Measurements from ENCODE around the gene CCDC40. TPM values are rescaled to one million over a fixed set of nuclear protein-coding genes. Genes with fewer than 3 reads are reported as not detected.

The CCDC40 gene
- total and polyA plus RNA-seq, 2 of the 13 experiments (the other 11 are each of a cell fraction or from before 2014, with no cell fraction given), result 4.1 to 5.5 TPM

DNA sequence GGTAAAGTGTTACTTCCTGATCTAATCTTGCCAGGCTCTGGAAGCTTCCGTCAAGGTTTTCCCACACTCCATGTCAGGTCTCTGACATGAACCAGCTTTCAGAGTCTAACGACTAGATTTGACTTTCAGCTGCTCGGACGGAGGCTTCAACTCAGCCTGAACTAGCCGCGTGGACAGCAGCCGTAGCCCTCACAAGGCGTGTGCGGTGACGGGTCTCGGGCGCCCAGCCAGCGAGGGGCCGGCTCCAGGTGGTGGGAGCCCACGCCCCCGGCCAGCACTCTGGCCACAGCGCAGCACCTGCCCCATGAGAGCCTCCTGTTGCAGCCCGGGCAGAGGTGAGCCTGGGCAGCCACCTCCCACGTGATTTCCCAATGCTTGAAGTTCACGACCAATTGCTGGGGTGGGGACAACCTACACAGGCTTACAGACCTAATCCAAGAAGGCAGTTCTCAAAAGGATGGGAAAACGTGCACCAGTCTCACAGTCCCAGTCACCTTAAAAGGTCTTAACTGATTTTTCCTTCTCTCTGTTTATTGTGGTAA, 46.3 kb upstream of the CCDC40 start (continued):
- no peak for TF ChIP-seq NR3C1 (CRISPR knock-in tag; IDR thresholded peaks at IDR 0.05)
- 0 out of 2 replicates have a peak, but pooled peaks have one; percentile 35 for TF ChIP-seq ZNF879 (CRISPR knock-in tag; IDR thresholded peaks at IDR 0.05)
- 0 out of 2 replicates have a peak, but pooled peaks have one; percentile 25 for TF ChIP-seq ZC3H13 (CRISPR knock-in tag; IDR thresholded peaks at IDR 0.05)
- peak; percentile 89; the same call in 1 of the 2 replicates for TF ChIP-seq CCDC6 (CRISPR knock-in tag; IDR thresholded peaks at IDR 0.05)
- TF ChIP-seq, protein P1, sequence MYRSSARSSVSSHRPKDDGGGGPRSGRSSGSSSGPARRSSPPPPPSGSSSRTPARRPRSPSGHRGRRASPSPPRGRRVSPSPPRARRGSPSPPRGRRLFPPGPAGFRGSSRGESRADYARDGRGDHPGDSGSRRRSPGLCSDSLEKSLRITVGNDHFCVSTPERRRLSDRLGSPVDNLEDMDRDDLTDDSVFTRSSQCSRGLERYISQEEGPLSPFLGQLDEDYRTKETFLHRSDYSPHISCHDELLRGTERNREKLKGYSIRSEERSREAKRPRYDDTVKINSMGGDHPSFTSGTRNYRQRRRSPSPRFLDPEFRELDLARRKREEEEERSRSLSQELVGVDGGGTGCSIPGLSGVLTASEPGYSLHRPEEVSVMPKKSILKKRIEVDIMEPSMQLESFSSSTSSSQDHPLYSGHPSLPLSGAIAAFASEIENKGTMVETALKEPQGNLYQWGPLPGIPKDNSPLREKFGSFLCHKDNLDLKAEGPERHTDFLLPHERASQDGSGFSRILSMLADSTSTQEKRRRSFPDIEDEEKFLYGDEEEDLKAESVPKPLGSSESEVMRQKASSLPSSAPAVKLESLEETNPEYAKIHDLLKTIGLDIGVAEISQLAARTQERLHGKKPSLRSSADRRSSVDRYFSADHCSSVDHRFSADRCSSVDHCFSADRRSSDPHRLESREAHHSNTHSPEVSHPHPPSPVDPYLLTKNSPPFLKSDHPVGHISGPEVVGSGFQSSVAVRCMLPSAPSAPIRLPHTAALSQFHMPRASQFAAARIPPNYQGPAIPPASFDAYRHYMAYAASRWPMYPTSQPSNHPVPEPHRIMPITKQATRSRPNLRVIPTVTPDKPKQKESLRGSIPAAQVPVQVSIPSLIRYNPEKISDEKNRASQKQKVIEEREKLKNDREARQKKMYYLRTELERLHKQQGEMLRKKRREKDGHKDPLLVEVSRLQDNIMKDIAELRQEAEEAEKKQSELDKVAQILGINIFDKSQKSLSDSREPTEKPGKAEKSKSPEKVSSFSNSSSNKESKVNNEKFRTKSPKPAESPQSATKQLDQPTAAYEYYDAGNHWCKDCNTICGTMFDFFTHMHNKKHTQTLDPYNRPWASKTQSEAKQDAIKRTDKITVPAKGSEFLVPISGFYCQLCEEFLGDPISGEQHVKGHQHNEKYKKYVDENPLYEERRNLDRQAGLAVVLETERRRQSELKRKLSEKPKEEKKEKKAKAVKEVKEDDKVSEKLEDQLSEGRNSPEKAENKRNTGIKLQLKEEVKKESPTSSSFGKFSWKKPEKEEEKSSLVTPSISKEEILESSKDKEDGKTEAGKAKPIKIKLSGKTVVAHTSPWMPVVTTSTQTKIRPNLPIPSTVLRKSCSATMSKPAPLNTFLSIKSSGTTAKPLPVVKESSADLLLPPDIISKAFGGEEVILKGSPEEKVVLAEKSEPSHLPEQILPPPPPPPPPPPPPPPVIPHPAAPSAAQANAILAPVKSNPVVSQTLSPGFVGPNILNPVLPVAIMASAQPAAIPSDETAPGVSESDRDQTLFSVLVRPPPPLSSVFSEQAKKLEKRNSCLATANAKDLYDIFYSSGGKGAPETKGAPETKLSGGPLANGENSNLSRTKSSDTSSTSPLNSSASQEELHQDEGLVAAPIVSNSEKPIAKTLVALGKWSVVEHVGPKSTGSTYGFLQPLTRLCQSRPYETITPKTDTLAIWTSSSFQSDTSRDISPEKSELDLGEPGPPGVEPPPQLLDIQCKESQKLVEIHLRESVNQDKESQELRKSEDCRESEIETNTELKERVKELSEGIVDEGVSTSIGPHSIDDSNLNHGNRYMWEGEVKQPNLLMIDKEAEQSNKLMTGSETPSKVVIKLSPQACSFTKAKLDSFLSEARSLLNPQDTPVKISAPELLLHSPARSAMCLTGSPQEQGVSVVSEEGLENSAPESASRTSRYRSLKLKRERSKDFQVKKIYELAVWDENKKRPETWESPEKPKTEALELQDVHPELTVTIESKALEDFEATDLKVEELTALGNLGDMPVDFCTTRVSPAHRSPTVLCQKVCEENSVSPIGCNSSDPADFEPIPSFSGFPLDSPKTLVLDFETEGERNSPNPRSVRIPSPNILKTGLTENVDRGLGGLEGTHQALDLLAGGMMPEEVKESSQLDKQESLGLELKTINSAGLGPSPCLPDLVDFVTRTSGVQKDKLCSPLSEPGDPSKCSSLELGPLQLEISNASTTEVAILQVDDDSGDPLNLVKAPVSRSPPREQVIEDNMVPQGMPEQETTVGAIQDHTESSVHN (CRISPR knock-in tag; IDR thresholded peaks at IDR 0.05), result peak; percentile 73; the same call in 1 of the 2 replicates
- peak; percentile 87; the same call in 1 of the 2 replicates for TF ChIP-seq TBX2 (CRISPR knock-in tag; IDR thresholded peaks at IDR 0.05; ENCODE audit: borderline replicate concordance)
- TF ChIP-seq NFKBIZ (CRISPR knock-in tag; IDR thresholded peaks at IDR 0.05), result 0 out of 2 replicates have a peak, but pooled peaks have one; percentile 59
- TF ChIP-seq MYC (CRISPR knock-in tag; IDR thresholded peaks at IDR 0.05; ENCODE audit: borderline replicate concordance), result peak; percentile 84; the same call in 1 of the 2 replicates
- TF ChIP-seq, protein P2, sequence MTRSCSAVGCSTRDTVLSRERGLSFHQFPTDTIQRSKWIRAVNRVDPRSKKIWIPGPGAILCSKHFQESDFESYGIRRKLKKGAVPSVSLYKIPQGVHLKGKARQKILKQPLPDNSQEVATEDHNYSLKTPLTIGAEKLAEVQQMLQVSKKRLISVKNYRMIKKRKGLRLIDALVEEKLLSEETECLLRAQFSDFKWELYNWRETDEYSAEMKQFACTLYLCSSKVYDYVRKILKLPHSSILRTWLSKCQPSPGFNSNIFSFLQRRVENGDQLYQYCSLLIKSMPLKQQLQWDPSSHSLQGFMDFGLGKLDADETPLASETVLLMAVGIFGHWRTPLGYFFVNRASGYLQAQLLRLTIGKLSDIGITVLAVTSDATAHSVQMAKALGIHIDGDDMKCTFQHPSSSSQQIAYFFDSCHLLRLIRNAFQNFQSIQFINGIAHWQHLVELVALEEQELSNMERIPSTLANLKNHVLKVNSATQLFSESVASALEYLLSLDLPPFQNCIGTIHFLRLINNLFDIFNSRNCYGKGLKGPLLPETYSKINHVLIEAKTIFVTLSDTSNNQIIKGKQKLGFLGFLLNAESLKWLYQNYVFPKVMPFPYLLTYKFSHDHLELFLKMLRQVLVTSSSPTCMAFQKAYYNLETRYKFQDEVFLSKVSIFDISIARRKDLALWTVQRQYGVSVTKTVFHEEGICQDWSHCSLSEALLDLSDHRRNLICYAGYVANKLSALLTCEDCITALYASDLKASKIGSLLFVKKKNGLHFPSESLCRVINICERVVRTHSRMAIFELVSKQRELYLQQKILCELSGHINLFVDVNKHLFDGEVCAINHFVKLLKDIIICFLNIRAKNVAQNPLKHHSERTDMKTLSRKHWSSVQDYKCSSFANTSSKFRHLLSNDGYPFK (CRISPR knock-in tag; IDR thresholded peaks at IDR 0.05; ENCODE audit: borderline replicate concordance), result 0 out of 2 replicates have a peak, but pooled peaks have one; percentile 5
- TF ChIP-seq, protein P3, sequence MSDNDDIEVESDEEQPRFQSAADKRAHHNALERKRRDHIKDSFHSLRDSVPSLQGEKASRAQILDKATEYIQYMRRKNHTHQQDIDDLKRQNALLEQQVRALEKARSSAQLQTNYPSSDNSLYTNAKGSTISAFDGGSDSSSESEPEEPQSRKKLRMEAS (IDR thresholded peaks at IDR 0.05), result no peak
- TF ChIP-seq MIER3 (CRISPR knock-in tag; IDR thresholded peaks at IDR 0.05; ENCODE audit: borderline replicate concordance), result peak; percentile 58; the same call in 1 of the 2 replicates
- peak; percentile 70; the same call in 1 of the 2 replicates for TF ChIP-seq BHLHE40 (IDR thresholded peaks at IDR 0.05; ENCODE audit: low read length)
- no peak for TF ChIP-seq ZFAT (CRISPR knock-in tag; conservative IDR thresholded peaks at IDR 0.05)
- peak; percentile 86 for TF ChIP-seq ZNF331 (CRISPR knock-in tag; IDR thresholded peaks at IDR 0.05)
- TF ChIP-seq RBFOX2 (IDR thresholded peaks at IDR 0.05; ENCODE audit: low read depth, low read length), result peak; percentile 86
- 0 out of 2 replicates have a peak, but pooled peaks have one; percentile 42 for TF ChIP-seq TP53 (CRISPR knock-in tag; conservative IDR thresholded peaks at IDR 0.05)
- TF ChIP-seq, protein P4, sequence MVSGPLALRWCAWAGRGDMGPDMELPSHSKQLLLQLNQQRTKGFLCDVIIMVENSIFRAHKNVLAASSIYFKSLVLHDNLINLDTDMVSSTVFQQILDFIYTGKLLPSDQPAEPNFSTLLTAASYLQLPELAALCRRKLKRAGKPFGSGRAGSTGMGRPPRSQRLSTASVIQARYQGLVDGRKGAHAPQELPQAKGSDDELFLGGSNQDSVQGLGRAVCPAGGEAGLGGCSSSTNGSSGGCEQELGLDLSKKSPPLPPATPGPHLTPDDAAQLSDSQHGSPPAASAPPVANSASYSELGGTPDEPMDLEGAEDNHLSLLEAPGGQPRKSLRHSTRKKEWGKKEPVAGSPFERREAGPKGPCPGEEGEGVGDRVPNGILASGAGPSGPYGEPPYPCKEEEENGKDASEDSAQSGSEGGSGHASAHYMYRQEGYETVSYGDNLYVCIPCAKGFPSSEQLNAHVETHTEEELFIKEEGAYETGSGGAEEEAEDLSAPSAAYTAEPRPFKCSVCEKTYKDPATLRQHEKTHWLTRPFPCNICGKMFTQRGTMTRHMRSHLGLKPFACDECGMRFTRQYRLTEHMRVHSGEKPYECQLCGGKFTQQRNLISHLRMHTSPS (CRISPR knock-in tag; IDR thresholded peaks at IDR 0.05; ENCODE audit: low read depth), result peak; percentile 45
